Activated T-cell treated with anti-CD3 and anti-CD28 coated beads, Interleukin-2, amount 50 U/mL, for 4 hours (primary cell): ENCODE results near the gene EPHA6. TPM values are rescaled to one million over a fixed set of nuclear protein-coding genes. Genes with fewer than 3 reads are reported as not detected.
"Not testable (repeated sequence)": the region's sequence is repeated elsewhere in the genome, so short reads cannot be mapped to it uniquely, and the experiment has no call there.

Experiments
- ATAC-seq, 2 donors: fragments of 200-7000 bp; cut with Tn5 transposase; one replicate each; pipeline ENCODE4 v1.10.0; 2021
- DNase-seq: peaks from one replicate; pipeline ENCODE4 v3.0.0-alpha.2; 2020
- H3K27me3 Mint-ChIP-seq: one replicate; pipeline ENCODE4 v1.8.0; 2021; ENCODE audit warnings: low read depth, mixed read lengths
- H3K36me3 Mint-ChIP-seq: one replicate; pipeline ENCODE4 v1.8.0; 2022; ENCODE audit warnings: mixed read lengths; ENCODE audit not compliant: insufficient read depth
- H3K4me1 Mint-ChIP-seq: one replicate; pipeline ENCODE4 v1.8.0; 2021; ENCODE audit warnings: low read depth, mixed read lengths
- H3K4me3 Mint-ChIP-seq: one replicate; pipeline ENCODE4 v1.8.0; 2021; ENCODE audit warnings: mild to moderate bottlenecking, moderate library complexity, mixed read lengths
- H3K9me3 Mint-ChIP-seq: one replicate; pipeline ENCODE4 v1.8.0; 2021; ENCODE audit warnings: mixed read lengths
- total RNA-seq, 3 donors: library from RNA; stranded (reverse); gene quantifications; one replicate each; pipeline ENCODE4 v1.2.1, GENCODE V29; 2021

The EPHA6 gene
- total RNA-seq, 3 donors from 2014 or later: not detected

DNA sequence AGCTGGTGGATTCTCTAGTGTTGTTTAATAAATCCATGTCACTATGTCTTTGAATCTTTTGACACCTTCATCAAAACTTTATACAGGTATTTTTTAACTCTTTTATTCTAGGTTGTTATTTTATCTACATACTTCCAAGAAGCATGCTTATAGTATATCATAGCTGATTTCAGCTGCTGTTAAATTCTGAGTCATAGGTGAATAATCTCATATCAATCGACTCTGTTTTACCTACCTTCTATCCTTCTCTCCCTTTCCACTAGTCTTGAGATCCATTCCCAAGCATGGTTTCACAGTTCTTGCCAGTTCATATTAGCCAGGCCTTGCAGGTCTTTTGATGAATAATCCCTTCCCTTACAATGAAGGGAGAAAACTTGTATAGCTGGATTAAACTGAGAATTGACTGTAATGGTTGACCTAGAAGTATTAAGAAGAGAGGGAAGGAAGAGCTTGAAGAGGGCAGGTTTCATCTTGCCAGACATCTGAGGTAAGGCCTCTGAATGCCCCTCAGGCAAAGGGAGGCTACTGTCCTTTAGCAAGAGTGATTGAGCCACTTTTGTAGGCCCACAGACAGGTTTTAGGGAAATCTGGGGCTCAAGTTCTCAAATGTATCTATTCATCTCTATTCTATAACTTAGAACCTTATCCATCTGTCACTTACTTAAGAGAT, 146.4 kb downstream of the EPHA6 start:
- Mint-ChIP-seq H3K36me3 (no peaks in the 10 kb centered on the region), H3K4me1 (no peaks in the 10 kb centered on the region), H3K9me3 (peaks cover 3% of the 10 kb centered on the region), H3K4me3 (no peak overlapping the region), H3K27me3 (no peaks in the 10 kb centered on the region)
- DNase-seq (no peak), ATAC-seq (no peak)

GRCh38 chr3:96961576-96961975, 147.2 kb downstream of the EPHA6 start:
- Mint-ChIP-seq H3K4me3 (no peak overlapping the region), H3K36me3 (no peaks in the 10 kb centered on the region), H3K4me1 (no peaks in the 10 kb centered on the region), H3K27me3 (no peaks in the 10 kb centered on the region), H3K9me3 (peaks cover 3% of the 10 kb centered on the region)
- ATAC-seq (no peak), DNase-seq (no peak)

DNA sequence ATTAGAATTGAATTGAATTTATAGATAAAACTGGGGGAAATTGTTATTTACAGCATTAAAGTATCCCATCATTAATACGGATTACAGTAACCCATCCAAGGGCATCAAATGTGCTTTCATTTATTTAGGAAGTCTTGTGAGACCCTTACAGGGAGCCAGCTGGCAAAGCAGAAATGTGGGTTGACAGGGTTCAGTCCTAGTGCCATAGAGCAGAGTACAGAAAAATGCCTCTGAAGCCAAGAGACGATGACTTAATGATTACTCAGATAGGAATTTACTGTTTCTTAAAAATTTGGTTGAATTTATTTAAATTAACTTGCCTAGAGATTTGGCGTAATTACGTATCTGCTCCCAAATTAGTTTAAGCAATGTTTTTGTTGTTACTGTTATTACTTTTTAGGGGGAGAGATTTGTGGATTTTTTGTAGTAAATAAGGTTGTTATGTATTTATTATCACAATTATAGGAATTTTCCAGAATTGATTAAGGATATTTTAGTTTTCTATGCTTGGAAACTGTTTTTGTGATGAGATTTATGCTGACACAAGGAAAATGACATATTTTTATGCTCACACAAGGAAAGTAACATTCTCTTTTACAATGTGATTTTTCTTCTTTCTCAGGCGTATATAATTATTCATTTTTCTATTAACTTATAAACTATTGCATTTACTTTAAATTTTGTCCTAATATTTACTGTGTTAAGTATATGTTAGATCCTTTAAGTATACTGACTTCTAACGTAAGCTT, 152.0 kb downstream of the EPHA6 start:
- Mint-ChIP-seq H3K27me3 (no peaks in the 10 kb centered on the region), H3K9me3 (no peaks in the 10 kb centered on the region), H3K4me3 (no peak overlapping the region), H3K4me1 (no peaks in the 10 kb centered on the region), H3K36me3 (no peaks in the 10 kb centered on the region)
- no peak for ATAC-seq
- no peak for DNase-seq

DNA sequence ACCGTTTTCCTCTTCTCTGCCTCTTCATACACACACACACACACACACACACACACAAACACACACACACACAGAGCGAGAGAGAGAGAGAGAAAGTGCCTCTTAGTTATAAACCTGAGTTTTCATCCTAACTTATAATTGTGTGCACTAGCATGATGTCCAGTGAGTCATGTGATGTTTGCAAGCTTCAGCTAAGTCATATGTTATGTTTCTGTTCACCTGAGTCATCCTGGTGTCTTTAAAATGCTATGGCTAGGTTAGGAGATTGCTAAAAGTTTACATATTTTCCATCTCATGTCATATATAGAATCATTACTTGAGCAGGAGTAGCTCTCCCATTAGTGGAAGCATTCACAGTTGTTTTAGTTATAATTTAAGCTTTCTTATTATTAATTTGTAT, 155.8 kb downstream of the EPHA6 start:
- no peak overlapping the region for H3K4me3 Mint-ChIP-seq
- no peaks in the 10 kb centered on the region for H3K36me3 Mint-ChIP-seq
- DNase-seq: no peak
- no peaks in the 10 kb centered on the region for H3K27me3 Mint-ChIP-seq
- no peaks in the 10 kb centered on the region for H3K4me1 Mint-ChIP-seq
- ATAC-seq: no peak
- H3K9me3 Mint-ChIP-seq: no peaks in the 10 kb centered on the region

GRCh38 chr3:96977671-96978070, 163.3 kb downstream of the EPHA6 start:
- Mint-ChIP-seq H3K4me1 (no peaks in the 10 kb centered on the region), H3K4me3 (no peak overlapping the region), H3K9me3 (no peaks in the 10 kb centered on the region), H3K36me3 (no peaks in the 10 kb centered on the region), H3K27me3 (no peaks in the 10 kb centered on the region)
- DNase-seq: no peak
- ATAC-seq: no peak

DNA sequence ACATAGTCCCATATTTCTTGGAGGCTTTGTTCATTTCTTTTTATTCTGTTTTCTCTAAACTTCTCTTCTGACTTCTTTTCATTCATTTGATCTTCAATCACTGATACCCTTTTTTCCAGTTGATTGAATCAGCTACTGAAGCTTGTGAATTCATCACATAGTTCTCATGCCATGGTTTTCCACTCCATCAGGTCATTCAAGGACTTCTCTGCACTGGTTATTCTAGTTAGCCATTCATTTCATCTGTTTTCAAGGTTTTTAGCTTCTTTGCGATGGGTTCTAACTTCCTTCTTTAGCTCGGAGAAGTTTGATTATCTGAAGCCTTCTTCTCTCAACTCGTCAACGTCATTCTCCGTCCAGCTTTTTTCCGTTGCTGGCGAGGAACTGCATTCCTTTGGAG, 169.3 kb downstream of the EPHA6 start:
- ATAC-seq, H3K36me3 Mint-ChIP-seq: not testable (repeated sequence)

GRCh38 chr3:96986241-96986640, 171.8 kb downstream of the EPHA6 start:
- H3K9me3 Mint-ChIP-seq: peaks cover 5% of the 10 kb centered on the region
- no peaks in the 10 kb centered on the region for H3K4me1 Mint-ChIP-seq
- H3K36me3 Mint-ChIP-seq: no peaks in the 10 kb centered on the region
- H3K4me3 Mint-ChIP-seq: no peak overlapping the region
- no peak for ATAC-seq
- no peaks in the 10 kb centered on the region for H3K27me3 Mint-ChIP-seq
- DNase-seq: no peak

More for the DNA sequence above, 169.3 kb downstream of the EPHA6 start:
- not testable (repeated sequence) for H3K4me1 Mint-ChIP-seq, H3K27me3 Mint-ChIP-seq, H3K4me3 Mint-ChIP-seq, DNase-seq, H3K9me3 Mint-ChIP-seq

DNA sequence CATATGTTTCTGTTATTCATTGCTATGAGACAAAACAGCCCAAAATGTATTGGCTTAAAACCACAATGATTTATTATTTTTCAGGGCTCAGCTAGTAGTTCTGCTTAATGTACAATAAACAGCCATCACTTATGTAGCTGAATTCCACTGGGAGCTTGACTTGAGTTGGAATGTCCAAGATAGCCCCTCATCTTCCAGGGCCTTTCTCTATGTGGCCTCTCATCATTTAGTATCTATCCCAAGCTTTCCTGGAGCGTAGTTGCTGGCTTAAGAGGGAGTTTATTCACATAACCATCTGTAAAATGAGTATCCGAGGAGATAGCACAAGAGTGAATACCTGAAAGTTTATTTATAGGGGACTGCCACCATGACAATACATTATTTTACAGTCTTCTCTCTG, 176.8 kb downstream of the EPHA6 start:
- DNase-seq (no peak), ATAC-seq (no peak)
- Mint-ChIP-seq H3K36me3 (no peaks in the 10 kb centered on the region), H3K9me3 (peaks cover 5% of the 10 kb centered on the region), H3K4me3 (no peak overlapping the region), H3K27me3 (no peaks in the 10 kb centered on the region), H3K4me1 (no peaks in the 10 kb centered on the region)

- H3K36me3 Mint-ChIP-seq: no peaks in the 10 kb centered on the region
- H3K27me3 Mint-ChIP-seq: no peaks in the 10 kb centered on the region
- H3K9me3 Mint-ChIP-seq: peaks cover 5% of the 10 kb centered on the region
- H3K4me3 Mint-ChIP-seq: no peak overlapping the region
- ATAC-seq (no peak), DNase-seq (no peak)
- H3K4me1 Mint-ChIP-seq: no peaks in the 10 kb centered on the region
Measured at GRCh38 chr3:96991800-96992365, 177.5 kb downstream of the EPHA6 start.

- no peaks in the 10 kb centered on the region for H3K4me1 Mint-ChIP-seq
- H3K27me3 Mint-ChIP-seq: no peaks in the 10 kb centered on the region
- H3K9me3 Mint-ChIP-seq: no peaks in the 10 kb centered on the region
- ATAC-seq: no peak
- H3K36me3 Mint-ChIP-seq: no peaks in the 10 kb centered on the region
- H3K4me3 Mint-ChIP-seq: no peak overlapping the region
- no peak for DNase-seq
Measured at GRCh38 chr3:96994988-96995387, 180.6 kb downstream of the EPHA6 start.

DNA sequence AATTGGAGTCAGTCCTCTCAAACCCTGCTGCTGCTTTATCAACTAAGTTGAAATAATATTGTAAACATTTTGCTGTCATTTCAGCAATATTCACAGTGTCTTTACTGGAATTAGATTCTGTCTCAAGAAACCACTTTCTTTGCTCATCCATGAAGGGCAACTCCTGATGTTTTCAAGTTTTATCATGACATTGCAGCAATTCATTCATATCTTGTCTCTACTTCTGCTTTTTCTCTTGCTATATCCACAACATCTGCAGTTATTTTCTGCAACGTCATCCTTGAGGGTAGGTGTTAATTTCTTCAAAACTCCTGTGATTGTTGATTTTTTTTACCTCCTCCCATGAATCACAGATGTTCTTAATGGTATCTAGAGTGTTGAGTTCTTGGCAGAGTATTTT, 181.6 kb downstream of the EPHA6 start:
- ATAC-seq: no peak
- H3K9me3 Mint-ChIP-seq: no peaks in the 10 kb centered on the region
- no peak overlapping the region for H3K4me3 Mint-ChIP-seq
- no peaks in the 10 kb centered on the region for H3K27me3 Mint-ChIP-seq
- no peaks in the 10 kb centered on the region for H3K4me1 Mint-ChIP-seq
- no peak for DNase-seq
- H3K36me3 Mint-ChIP-seq: no peaks in the 10 kb centered on the region

DNA sequence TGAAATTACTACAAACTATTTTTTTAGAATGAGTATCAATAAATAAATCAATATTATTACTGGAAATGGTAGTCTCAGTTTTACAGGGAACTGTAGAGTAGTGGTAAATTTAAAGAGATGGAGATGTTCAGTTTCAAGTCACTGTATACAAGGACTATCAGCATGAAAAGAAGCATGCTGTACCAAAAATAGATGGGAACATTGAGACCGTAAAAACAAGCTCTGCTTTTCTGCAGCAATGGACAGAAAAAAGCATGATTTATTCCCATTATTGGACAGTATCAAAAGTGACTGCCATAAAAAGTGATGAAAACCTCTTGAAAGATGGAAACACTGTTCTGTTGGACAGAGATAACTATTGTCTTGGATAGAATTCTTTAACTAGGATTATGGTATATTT, 187.2 kb downstream of the EPHA6 start:
- Mint-ChIP-seq H3K4me3 (no peak overlapping the region), H3K27me3 (no peaks in the 10 kb centered on the region), H3K4me1 (no peaks in the 10 kb centered on the region), H3K9me3 (peaks cover 3% of the 10 kb centered on the region), H3K36me3 (no peaks in the 10 kb centered on the region)
- ATAC-seq: no peak
- no peak for DNase-seq

DNA sequence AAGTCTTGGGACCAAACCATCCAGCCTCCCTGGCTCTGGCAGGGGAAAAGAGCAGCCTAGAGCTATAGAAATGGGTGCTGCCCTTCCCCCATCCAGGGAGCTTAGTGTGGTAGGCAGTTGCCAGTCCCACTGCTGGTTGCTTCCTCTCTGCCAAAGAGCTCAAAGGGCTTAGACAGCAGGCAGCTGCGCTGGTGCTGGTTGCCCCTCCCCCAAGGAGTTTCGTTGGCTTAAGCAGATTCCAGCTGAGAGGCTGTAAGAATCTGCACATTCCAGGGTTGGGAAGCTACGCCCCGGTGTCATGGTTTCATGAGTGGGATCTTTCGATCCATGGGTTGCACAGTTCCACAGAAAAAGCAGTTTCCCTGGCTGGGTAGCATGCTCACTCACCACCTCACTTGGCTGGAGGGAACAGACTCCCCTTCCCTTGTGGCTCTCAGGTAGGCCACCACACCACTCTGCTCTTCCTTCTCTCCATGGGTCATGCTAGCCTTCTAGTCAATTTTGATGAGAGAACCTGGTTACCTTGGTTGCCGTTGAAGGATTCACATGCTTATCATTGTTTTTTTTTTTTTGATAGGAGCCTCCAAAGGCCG, 195.1 kb downstream of the EPHA6 start:
- Mint-ChIP-seq H3K27me3 (no peaks in the 10 kb centered on the region), H3K4me1 (no peaks in the 10 kb centered on the region), H3K4me3 (no peak overlapping the region), H3K36me3 (no peaks in the 10 kb centered on the region), H3K9me3 (peaks cover 15% of the 10 kb centered on the region)
- DNase-seq (no peak), ATAC-seq (no peak)

GRCh38 chr3:97010881-97011657, 196.7 kb downstream of the EPHA6 start:
- Mint-ChIP-seq H3K36me3 (no peaks in the 10 kb centered on the region), H3K9me3 (peaks cover 15% of the 10 kb centered on the region), H3K4me1 (no peaks in the 10 kb centered on the region), H3K27me3 (no peaks in the 10 kb centered on the region), H3K4me3 (no peak overlapping the region)
- DNase-seq (no peak), ATAC-seq (no peak)
